ENCODE results near the gene GNRH2. TPM values are rescaled to one million over a fixed set of nuclear protein-coding genes. Genes with fewer than 3 reads are reported as not detected.

The GNRH2 gene
- total and polyA plus RNA-seq, 2 of the 8 experiments (the other 6 are each of a cell fraction or from before 2014, with no cell fraction given) = 0.09 to 0.82 TPM

- Histone ChIP-seq H3K9ac (replicated peaks in 1 of 4; ENCODE audit: extremely low read depth in 1 of 4, low read depth in 3 of 4, low read length in 3 of 4) (no peak overlapping the region), H3K27ac (ENCODE audit: low read depth, low read length) (no peak overlapping the region), H3K4me2 (ENCODE audit: insufficient read depth in 1 of 2, low read depth in 2 of 2, low read length in 2 of 2) (peak overlapping the region; percentile 46 to 72), H4K5ac (ENCODE audit: insufficient read length, low read depth, low read length) (no peak overlapping the region), H3K79me2 (ENCODE audit: control insufficient read depth in 1 of 2, insufficient read depth in 2 of 2, low read length in 2 of 2) (no peaks in the 10 kb centered on the region), H3K36me3 (ENCODE audit: control insufficient read depth in 2 of 4, insufficient read depth in 4 of 4, low read length in 3 of 4) (no peaks in the 10 kb centered on the region), H3K4me3 (ENCODE audit: extremely low read depth in 1 of 4, insufficient read depth in 2 of 4, low read depth in 3 of 4, low read length in 4 of 4) (peak overlapping the region in 1 of 4 experiments; percentile 61; a peak in 3 of 8 replicates), H3K23me2 (ENCODE audit: low read depth, low read length) (peaks cover 3% of the 10 kb centered on the region; the same call in 1 of the 2 replicates), H3K9me3 (ENCODE audit: insufficient read depth in 2 of 2, low read depth in 1 of 2, low read length in 1 of 2) (peaks cover 2 to 5% of the 10 kb centered on the region in 2 experiments; a peak in 2 of 4 replicates), H2BK15ac (ENCODE audit: low read length) (no peak overlapping the region), H2AK5ac (ENCODE audit: low read depth, low read length) (no peak overlapping the region), H3K4me1 (replicated peaks in 1 of 4; ENCODE audit: control insufficient read depth in 3 of 4, insufficient read depth in 4 of 4, low read length in 3 of 4) (peaks cover 0 to 8% (median 3%) of the 10 kb centered on the region in 4 experiments; a peak in 5 of 7 replicates), H2AFZ (ENCODE audit: low read length) (no peak overlapping the region), H4K91ac (replicated peaks; ENCODE audit: insufficient read length, low read length) (no peak overlapping the region), H3K4ac (replicated peaks; ENCODE audit: insufficient read length, low read depth, low read length) (no peak overlapping the region), H4K8ac (ENCODE audit: extremely low read depth, insufficient read depth, low read length) (0 out of 2 replicates have a peak overlapping the region, but pooled peaks have one; percentile 20), H2BK5ac (ENCODE audit: low read depth, low read length) (no peak overlapping the region), H3K79me1 (ENCODE audit: low read depth, low read length) (no peaks in the 10 kb centered on the region), H3K56ac (replicated peaks; ENCODE audit: insufficient read length, low read depth, low read length) (no peak overlapping the region), H2BK20ac (ENCODE audit: low read length) (no peak overlapping the region), H3K23ac (ENCODE audit: insufficient read length) (no peak overlapping the region), H4K20me1 (replicated peaks in 1 of 2; ENCODE audit: control insufficient read depth in 1 of 2, insufficient read depth in 2 of 2, low read length in 2 of 2) (no peaks in the 10 kb centered on the region), H2BK12ac (ENCODE audit: low read depth, low read length) (no peak overlapping the region), H3K14ac (ENCODE audit: insufficient read length) (no peak overlapping the region), H3K27me3 (replicated peaks in 1 of 4; ENCODE audit: control insufficient read depth in 3 of 4, extremely low read depth in 1 of 4, insufficient read depth in 3 of 4, low read length in 3 of 4) (peaks cover 11 to 30% (median 27%) of the 10 kb centered on the region in 4 experiments), H3K18ac (ENCODE audit: extremely low read depth, low read length) (peak overlapping the region; percentile 19; the same call in 1 of the 2 replicates), H2BK120ac (replicated peaks; ENCODE audit: low read depth, low read length) (no peak overlapping the region)
- FAIRE-seq (no peak), DNase-seq (ENCODE audit: low read depth in 1 of 2, low spot score in 2 of 2) (no peak)
- CTCF ChIA-PET (ENCODE audit: partially characterized antibody) = interaction anchor here (1.4 to 2.3 kb wide), 2 partner anchors 17 to 46 kb away, joined by 4 to 8 read pairs; no protein-coding TSS in a partner anchor
- 87% methylated on average over 12 of the region's 16 CpGs; no CpG with 5 or more reads in 1 of the 2 experiments for WGBS, 2 experiments (ENCODE audit: extremely low coverage in 1 of 2, insufficient coverage in 1 of 2, insufficient read length in 1 of 2, insufficient replicate concordance in 2 of 2, low coverage in 1 of 2, low lambda C conversion rate in 2 of 2, missing lambda C conversion rate in 1 of 2)
- TF ChIP-seq PHF8 (conservative IDR thresholded peaks at IDR 0.05; ENCODE audit: low read depth, low read length) = no peak
- TF ChIP-seq TAF7 (optimal IDR thresholded peaks at IDR 0.05; ENCODE audit: borderline replicate concordance, low read depth, low read length) = no peak
- no peak for TF ChIP-seq TEAD4 (IDR thresholded peaks at IDR 0.05; ENCODE audit: low read depth, low read length)
- no peak for TF ChIP-seq ZNF274 (IDR thresholded peaks at IDR 0.05; ENCODE audit: borderline replicate concordance, extremely low read depth, low read length)
- no peak for TF ChIP-seq EP300 (IDR thresholded peaks at IDR 0.05; ENCODE audit: borderline replicate concordance in 1 of 2, low read depth in 2 of 2, low read length in 2 of 2)
- POLR2A ChIA-PET (ENCODE audit: partially characterized antibody) = interaction anchor here (1.2 to 1.8 kb wide), 4 partner anchors 12 to 29 kb away, joined by 3 to 6 read pairs (median 4); partner anchors contain the start of gene GNRH2
These were observed 27.8 kb downstream of the GNRH2 start for GRCh38 chr20:3071266-3071609.

All from H1 (cell line).